WI38 (cell line): ENCODE measurements around the gene EDEM1.
"Not testable (repeated sequence)": the region's sequence is repeated elsewhere in the genome, so short reads cannot be mapped to it uniquely, and the experiment has no call there.

Source experiments
- H3K4me3 ChIP-seq: 2 replicates; pipeline ENCODE4 v1.5.1; 2011; ENCODE audit warnings: low read depth, mild to moderate bottlenecking, control low read depth, low read length
- CTCF ChIP-seq: IDR thresholded peaks from 2 replicates; pipeline ENCODE4 v1.5.1; 2012; ENCODE audit warnings: low read depth, mild to moderate bottlenecking, control low read depth, low read length

EDEM1 gene

GRCh38 chr3:5144316-5144994 is 43.1 kb upstream of the EDEM1 start:
- no peak overlapping the region for H3K4me3 ChIP-seq
- TF ChIP-seq CTCF: no peak

- TF ChIP-seq CTCF: no peak
- no peak overlapping the region for H3K4me3 ChIP-seq
Observed at GRCh38 chr3:5145120-5145519, 42.4 kb upstream of the EDEM1 start.

GRCh38 chr3:5147152-5147551 is 40.4 kb upstream of the EDEM1 start:
- not testable (repeated sequence) for H3K4me3 ChIP-seq

- TF ChIP-seq CTCF: no peak
- H3K4me3 ChIP-seq: no peak overlapping the region
Observed at GRCh38 chr3:5149306-5149880, 38.1 kb upstream of the EDEM1 start.

- no peak for TF ChIP-seq CTCF
- no peak overlapping the region for H3K4me3 ChIP-seq
Observed at GRCh38 chr3:5151586-5151985, 35.9 kb upstream of the EDEM1 start.

- H3K4me3 ChIP-seq: no peak overlapping the region
- no peak for TF ChIP-seq CTCF
Observed at GRCh38 chr3:5153074-5153473, 34.4 kb upstream of the EDEM1 start.

GRCh38 chr3:5155241-5155640 is 32.3 kb upstream of the EDEM1 start:
- no peak overlapping the region for H3K4me3 ChIP-seq
- no peak for TF ChIP-seq CTCF

- no peak for TF ChIP-seq CTCF
- H3K4me3 ChIP-seq: no peak overlapping the region
Observed at GRCh38 chr3:5160321-5160720, 27.2 kb upstream of the EDEM1 start.
